ENCODE results near the gene WDR62. TPM values are rescaled to one million over a fixed set of nuclear protein-coding genes. Genes with fewer than 3 reads are reported as not detected.

Gene WDR62
- total RNA-seq, 4 donors from 2014 or later = 1.1 to 4.8 (median 3.5) TPM

DNA sequence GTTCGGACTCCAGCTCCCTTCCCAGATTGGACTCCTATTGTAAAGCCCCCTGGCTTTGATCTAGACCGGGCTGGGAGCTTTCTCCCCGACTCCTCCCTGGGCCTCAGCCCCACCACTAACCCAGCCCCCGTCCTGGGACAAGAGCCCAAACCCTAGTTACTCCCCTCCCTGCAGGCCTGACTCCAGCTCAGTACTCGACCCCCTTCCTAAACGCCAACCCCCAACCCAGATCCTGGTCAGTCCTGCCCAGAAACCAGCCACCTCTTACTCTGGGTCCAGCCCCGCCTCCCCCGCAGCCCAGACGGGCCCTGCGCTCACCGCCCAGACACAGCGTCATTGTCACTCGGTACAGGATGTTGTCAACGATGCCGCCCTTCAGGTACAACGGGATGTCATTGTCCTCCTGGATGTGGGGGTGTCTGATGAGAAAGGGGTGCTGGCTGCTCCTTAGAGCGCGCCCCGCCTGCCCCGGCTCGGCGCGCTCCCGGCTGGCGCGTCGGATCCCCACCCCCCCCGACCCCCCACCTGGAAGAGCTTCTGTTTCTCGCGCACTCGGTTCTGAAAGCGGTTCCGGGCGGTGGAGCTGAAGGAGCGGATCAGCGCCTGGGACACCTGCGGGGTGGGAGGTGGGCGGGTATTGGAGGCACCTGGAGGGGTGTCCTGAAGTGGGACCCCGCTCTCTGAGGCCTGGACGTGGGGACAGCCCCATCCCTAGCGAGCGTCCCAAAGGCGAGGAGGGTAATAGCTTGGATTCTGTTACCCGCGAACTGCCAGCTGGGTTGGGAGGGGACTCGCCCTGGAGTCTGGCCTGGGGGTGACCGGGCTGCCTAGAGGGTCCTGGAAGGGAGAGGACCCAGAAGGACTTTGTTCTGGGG, 96.7 kb downstream of the WDR62 start:
- H3K9me3 ChIP-seq = no peaks in the 10 kb centered on the region
- peaks cover 11 to 77% (median 29%) of the 10 kb centered on the region in 3 donors for H3K4me1 ChIP-seq
- WGBS, 2 donors = 61 to 68% methylated on average over 9 to 10 of the region's 47 CpGs
- peaks cover 17 to 61% (median 36%) of the 10 kb centered on the region in 3 donors for H3K36me3 ChIP-seq
- peak overlapping the region; percentile 87 to 98 (median 92) for H3K27ac ChIP-seq
- TF ChIP-seq POLR2A (IDR thresholded peaks at IDR 0.05) (peak in 1 of 4 donors; percentile 26), CTCF (IDR thresholded peaks at IDR 0.05) (no peak)
- no peaks in the 10 kb centered on the region for H3K27me3 ChIP-seq
- peak overlapping the region; percentile 37 to 72 (median 51) for H3K4me3 ChIP-seq
- intact Hi-C loops (cut with DNase I) = no loop called here
- no peak for DNase-seq

- DNase-seq = no peak
Observed at GRCh38 chr19:36152019-36152351, 97.3 kb downstream of the WDR62 start.

GRCh38 chr19:36152352-36153091, 97.8 kb downstream of the WDR62 start, which contains the start of gene COX7A1:
COX7A1 (minus strand) TSS chr19:36152447; CDS start chr19:36152407, 40 bp downstream.
- intact Hi-C loops (cut with DNase I) = no loop called here
- Histone ChIP-seq H3K27ac (peak within 1 kb of the TSS; percentile 87 to 98 (median 92)), H3K4me1 (peaks cover 11 to 83% (median 29%) of the 10 kb centered on the region in 3 donors), H3K4me3 (peak within 1 kb of the TSS; percentile 37 to 72 (median 51)), H3K27me3 (no peaks in the 10 kb centered on the region), H3K36me3 (peaks cover 15 to 49% (median 25%) of the 10 kb centered on the region in 3 donors), H3K9me3 (no peaks in the 10 kb centered on the region)
- DNase-seq = no peak
- WGBS, 2 donors = 40 to 59% methylated on average over 11 to 19 of the region's 40 CpGs
- no peak for TF ChIP-seq CTCF (IDR thresholded peaks at IDR 0.05)
- peak in 1 of 4 donors; percentile 27 for TF ChIP-seq POLR2A (IDR thresholded peaks at IDR 0.05)

More at GRCh38 chr19:36152019-36152351, 97.3 kb downstream of the WDR62 start:
- H3K27ac ChIP-seq = peak overlapping the region; percentile 87 to 98 (median 92)
- 20 to 59% methylated on average over 1 to 15 of the region's 16 CpGs for WGBS, 2 donors
- TF ChIP-seq POLR2A (IDR thresholded peaks at IDR 0.05) = no peak
- TF ChIP-seq CTCF (IDR thresholded peaks at IDR 0.05) = no peak
- H3K9me3 ChIP-seq = no peaks in the 10 kb centered on the region
- no peaks in the 10 kb centered on the region for H3K27me3 ChIP-seq
- intact Hi-C loops (cut with DNase I) = no loop called here
- H3K36me3 ChIP-seq = peaks cover 15 to 55% (median 30%) of the 10 kb centered on the region in 3 donors
- H3K4me1 ChIP-seq = peaks cover 11 to 83% (median 29%) of the 10 kb centered on the region in 3 donors
- peak overlapping the region; percentile 37 to 72 (median 51) for H3K4me3 ChIP-seq

DNA sequence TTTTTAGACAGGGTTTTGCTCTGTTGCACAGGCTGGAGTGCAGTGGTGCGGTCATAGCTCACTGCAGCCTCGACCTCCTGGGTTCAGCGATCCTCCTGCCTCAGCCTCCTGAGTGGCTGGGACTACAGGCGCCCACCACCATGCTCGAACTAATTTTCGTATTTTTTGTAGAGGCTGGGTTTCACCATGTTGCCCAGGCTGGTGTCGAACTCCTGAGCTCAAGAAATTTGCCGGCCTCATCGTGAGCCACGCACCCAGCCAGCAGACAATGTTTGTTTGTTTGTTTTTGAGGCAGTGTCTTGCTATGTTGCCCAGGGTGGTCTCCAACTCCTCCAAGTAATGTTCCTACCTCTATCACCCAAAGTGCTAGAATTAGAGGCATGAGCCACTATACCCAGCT, 98.4 kb downstream of the WDR62 start:
- H3K36me3 ChIP-seq = peaks cover 15 to 43% (median 19%) of the 10 kb centered on the region in 3 donors
- H3K4me3 ChIP-seq = peak overlapping the region in 1 of 4 donors; percentile 72
- no peak for DNase-seq
- peak overlapping the region; percentile 87 to 98 (median 92) for H3K27ac ChIP-seq
- intact Hi-C loops (cut with DNase I) = no loop called here
- H3K9me3 ChIP-seq = no peaks in the 10 kb centered on the region
- TF ChIP-seq POLR2A (IDR thresholded peaks at IDR 0.05) = no peak
- TF ChIP-seq CTCF (IDR thresholded peaks at IDR 0.05) = no peak
- peaks cover 11 to 83% (median 29%) of the 10 kb centered on the region in 3 donors for H3K4me1 ChIP-seq
- no peaks in the 10 kb centered on the region for H3K27me3 ChIP-seq
- WGBS, 2 donors = 94 to 95% methylated on average over 10 of the region's 10 CpGs

Other genes with a start within 250 kb of the WDR62 start
- gene PRODH2, start 242.1 kb upstream of the WDR62 start, total RNA-seq = not detected
- not detected for gene NPHS1, start 202.4 kb upstream of the WDR62 start, total RNA-seq
- gene KIRREL2, start 198.0 kb upstream of the WDR62 start, total RNA-seq = under 1 TPM in 1 of 4 donors, not detected in 3; 0.57 TPM
- gene APLP1, start 186.3 kb upstream of the WDR62 start, total RNA-seq = 1 to 10 TPM in 1 of 4 donors, under 1 TPM in 2, not detected in 1; 0.44 to 1.7 (median 0.76) TPM
- 10 to 100 TPM in 2 of 4 donors, 1 to 10 TPM in 2; 4.0 to 29.4 (median 11.6) TPM for gene NFKBID, start 154.4 kb upstream of the WDR62 start, total RNA-seq
- 1 to 10 TPM in 1 of 4 donors, not detected in 3; 1.3 TPM for gene HCST, start 152.4 kb upstream of the WDR62 start, total RNA-seq
- gene TYROBP, start 146.6 kb upstream of the WDR62 start, total RNA-seq = 10 to 100 TPM in 3 of 4 donors, 1 to 10 TPM in 1; 4.5 to 95.9 (median 33.8) TPM
- 10 to 100 TPM in 1 of 4 donors, 1 to 10 TPM in 3; 5.6 to 12.4 (median 7.5) TPM for gene LRFN3, start 118.5 kb upstream of the WDR62 start, total RNA-seq
- gene SDHAF1, start 59.7 kb upstream of the WDR62 start, total RNA-seq = 10 to 100 TPM; 17.6 to 40.1 (median 29.6) TPM
- gene SYNE4, start 46.1 kb upstream of the WDR62 start, total RNA-seq = under 1 TPM in 3 of 4 donors, not detected in 1; 0.26 to 0.95 (median 0.57) TPM
- 10 to 100 TPM; 14.6 to 28.6 (median 18.8) TPM for gene ALKBH6, start 40.7 kb upstream of the WDR62 start, total RNA-seq
- 10 to 100 TPM in 1 of 4 donors, 1 to 10 TPM in 2, under 1 TPM in 1; 0.80 to 15.3 (median 2.7) TPM for gene CLIP3, start 22.0 kb upstream of the WDR62 start, total RNA-seq
- 1 to 10 TPM; 2.8 to 4.8 (median 3.6) TPM for gene THAP8, start 612 bp upstream of the WDR62 start, total RNA-seq
- not detected for gene OVOL3, start 56.2 kb downstream of the WDR62 start, total RNA-seq
- gene POLR2I, start 60.0 kb downstream of the WDR62 start, total RNA-seq = 10 to 100 TPM; 41.7 to 58.0 (median 47.6) TPM
- 100 to 1,000 TPM in 3 of 4 donors, 10 to 100 TPM in 1; 97.9 to 157 (median 117) TPM for gene TBCB, start 60.6 kb downstream of the WDR62 start, total RNA-seq
- 100 to 1,000 TPM; 211 to 284 (median 266) TPM for gene CAPNS1, start 85.2 kb downstream of the WDR62 start, total RNA-seq
- gene COX7A1, start 97.5 kb downstream of the WDR62 start, total RNA-seq = 10 to 100 TPM in 1 of 4 donors, 1 to 10 TPM in 3; 2.0 to 15.8 (median 3.1) TPM
- 1 to 10 TPM; 1.6 to 5.5 (median 2.8) TPM for gene ZNF565, start 159.8 kb downstream of the WDR62 start, total RNA-seq
- 10 to 100 TPM; 40.3 to 72.9 (median 59.6) TPM for gene ZNF146, start 160.2 kb downstream of the WDR62 start, total RNA-seq